KMS-11 (cell line): Measurements from ENCODE around the gene OIP5.
"Not testable (repeated sequence)": the region's sequence is repeated elsewhere in the genome, so short reads cannot be mapped to it uniquely, and the experiment has no call there.

Source experiments
- H2AFZ ChIP-seq: fragments of 200-600 bp; sonication (generic); 2 replicates; pipeline ENCODE4 v1.6.1; 2016; ENCODE audit warnings: antibody characterized with exemption, mixed run types, low read depth
- H3K27ac ChIP-seq: fragments of 200-600 bp; sonication (generic); 2 replicates; pipeline ENCODE4 v1.6.1; 2016; ENCODE audit warnings: mild to moderate bottlenecking, mixed run types
- H3K27me3 ChIP-seq: fragments of 200-600 bp; sonication (generic); 2 replicates; pipeline ENCODE4 v1.6.1; 2017; ENCODE audit warnings: mild to moderate bottlenecking, low read depth, mixed run types, moderate library complexity; ENCODE audit not compliant: insufficient read depth
- H3K36me3 ChIP-seq: fragments of 200-600 bp; sonication (generic); 2 replicates; pipeline ENCODE4 v1.6.1; 2017; ENCODE audit warnings: mild to moderate bottlenecking, mixed run types; ENCODE audit not compliant: insufficient read depth
- H3K4me1 ChIP-seq: fragments of 200-600 bp; sonication (generic); 2 replicates; pipeline ENCODE4 v1.6.1; 2016; ENCODE audit warnings: mild to moderate bottlenecking, low read depth, mixed run types; ENCODE audit not compliant: poor library complexity, severe bottlenecking
- H3K4me2 ChIP-seq: fragments of 200-600 bp; sonication (generic); 2 replicates; pipeline ENCODE4 v1.7.0; 2016; ENCODE audit warnings: mild to moderate bottlenecking, mixed run types
- H3K4me3 ChIP-seq: fragments of 200-600 bp; sonication (generic); IDR thresholded peaks from 2 replicates; pipeline ENCODE4 v1.6.1; 2017; ENCODE audit warnings: low read depth, low read length, mixed read lengths; ENCODE audit not compliant: insufficient read depth
- H3K79me2 ChIP-seq: fragments of 200-600 bp; sonication (generic); 2 replicates; pipeline ENCODE4 v1.6.1; 2016; ENCODE audit warnings: low read depth, mixed run types; ENCODE audit not compliant: insufficient read depth
- H3K9ac ChIP-seq: fragments of 200-600 bp; sonication (generic); 2 replicates; pipeline ENCODE4 v1.6.1; 2016; ENCODE audit warnings: mild to moderate bottlenecking, mixed run types
- H4K20me1 ChIP-seq: fragments of 200-600 bp; sonication (generic); 2 replicates; pipeline ENCODE4 v1.6.1; 2016; ENCODE audit warnings: mild to moderate bottlenecking, mixed run types; ENCODE audit not compliant: insufficient read depth
- CTCF ChIP-seq: fragments of 200-600 bp; sonication (generic); conservative IDR thresholded peaks from 2 replicates; pipeline ENCODE4 v1.6.1; 2017; ENCODE audit warnings: low read depth, mild to moderate bottlenecking, antibody characterized with exemption, low read length, moderate library complexity, mixed read lengths

The OIP5 gene

GRCh38 chr15:41333026-41333562, 703 bp upstream of the OIP5 start:
- Histone ChIP-seq H3K79me2 (peaks cover 61% of the 10 kb centered on the region), H3K27me3 (no peaks in the 10 kb centered on the region), H3K9ac (peak overlapping the region; percentile 79), H3K4me3 (peak overlapping the region; percentile 57), H4K20me1 (no peaks in the 10 kb centered on the region), H3K36me3 (no peaks in the 10 kb centered on the region; the same call in 1 of the 2 replicates), H3K4me1 (peaks cover 25% of the 10 kb centered on the region), H3K4me2 (peak overlapping the region; percentile 61), H2AFZ (peak overlapping the region; percentile 81), H3K27ac (peak overlapping the region; percentile 83)
- TF ChIP-seq CTCF: no peak

GRCh38 chr15:41331833-41332193, 578 bp downstream of the OIP5 start:
- H3K27ac ChIP-seq: peak overlapping the region; percentile 83
- peaks cover 48% of the 10 kb centered on the region for H3K79me2 ChIP-seq

GRCh38 chr15:41331281-41331680, 1.1 kb downstream of the OIP5 start:
- no peaks in the 10 kb centered on the region for H3K27me3 ChIP-seq
- H3K4me1 ChIP-seq: peaks cover 25% of the 10 kb centered on the region
- no peak overlapping the region for H3K27ac ChIP-seq
- peak overlapping the region; percentile 7 for H3K4me3 ChIP-seq
- peak overlapping the region; percentile 79; the same call in 1 of the 2 replicates for H3K9ac ChIP-seq
- no peaks in the 10 kb centered on the region for H4K20me1 ChIP-seq
- peak overlapping the region; percentile 59 for H3K4me2 ChIP-seq
- H3K79me2 ChIP-seq: peaks cover 42% of the 10 kb centered on the region
- H2AFZ ChIP-seq: peak overlapping the region; percentile 60
- H3K36me3 ChIP-seq: no peaks in the 10 kb centered on the region; the same call in 1 of the 2 replicates
- TF ChIP-seq CTCF: no peak

More at GRCh38 chr15:41331833-41332193, 578 bp downstream of the OIP5 start:
- Histone ChIP-seq H3K36me3 (no peaks in the 10 kb centered on the region; the same call in 1 of the 2 replicates), H3K9ac (peak overlapping the region; percentile 79), H3K4me3 (peak overlapping the region; percentile 15), H3K4me2 (peak overlapping the region; percentile 59), H3K4me1 (peaks cover 25% of the 10 kb centered on the region), H4K20me1 (no peaks in the 10 kb centered on the region), H2AFZ (peak overlapping the region; percentile 60), H3K27me3 (no peaks in the 10 kb centered on the region)
- TF ChIP-seq CTCF: no peak

GRCh38 chr15:41323611-41324010, 8.8 kb downstream of the OIP5 start:
- Histone ChIP-seq H3K27me3 (no peaks in the 10 kb centered on the region), H3K27ac (peak overlapping the region; percentile 4; the same call in 1 of the 2 replicates), H2AFZ (no peak overlapping the region), H3K36me3 (no peaks in the 10 kb centered on the region), H3K4me3 (no peak overlapping the region), H3K4me1 (peaks cover 26% of the 10 kb centered on the region), H4K20me1 (no peaks in the 10 kb centered on the region), H3K9ac (no peak overlapping the region), H3K4me2 (peak overlapping the region; percentile 31; the same call in 1 of the 2 replicates), H3K79me2 (peaks cover 12% of the 10 kb centered on the region; the same call in 1 of the 2 replicates)
- no peak for TF ChIP-seq CTCF

DNA sequence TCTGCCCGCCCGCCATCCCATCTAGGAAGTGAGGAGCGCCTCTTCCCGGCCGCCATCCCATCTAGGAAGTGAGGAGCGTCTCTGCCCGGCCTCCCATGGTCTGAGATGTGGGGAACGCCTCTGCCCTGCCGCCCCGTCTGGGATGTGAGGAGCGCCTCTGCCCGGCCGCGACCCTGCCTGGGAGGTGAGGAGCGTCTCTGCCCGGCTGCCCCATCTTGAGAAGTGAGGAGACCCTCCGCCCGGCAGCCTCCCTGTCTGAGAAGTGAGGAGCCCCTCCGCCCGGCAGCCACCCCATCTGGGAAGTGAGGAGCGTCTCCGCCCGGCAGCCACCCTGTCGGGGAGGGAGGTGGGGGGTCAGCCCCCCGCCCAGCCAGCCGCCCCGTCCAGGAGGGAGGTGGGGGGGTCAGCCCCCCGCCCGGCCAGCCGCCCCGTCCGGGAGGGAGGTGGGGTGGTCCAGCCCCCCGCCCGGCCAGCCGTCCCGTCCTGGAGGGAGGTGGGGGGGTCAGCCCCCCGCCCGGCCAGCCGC, 11.5 kb downstream of the OIP5 start:
- not testable (repeated sequence) for H3K9ac ChIP-seq, H3K36me3 ChIP-seq, H3K4me2 ChIP-seq, H3K27ac ChIP-seq, H3K27me3 ChIP-seq, H4K20me1 ChIP-seq, H2AFZ ChIP-seq, H3K4me3 ChIP-seq
- Histone ChIP-seq H3K79me2 (peaks cover 12% of the 10 kb centered on the region; the same call in 1 of the 2 replicates), H3K4me1 (peaks cover 26% of the 10 kb centered on the region)
